Activated CD8-positive, alpha-beta memory T cell treated with anti-CD3 and anti-CD28 coated beads, Interleukin-2, amount 50 U/mL, for 24 hours (primary cell): ENCODE results near the gene AMIGO2.
"Not testable (repeated sequence)": the region's sequence is repeated elsewhere in the genome, so short reads cannot be mapped to it uniquely, and the experiment has no call there.

Source experiments
- DNase-seq: peaks from one replicate; pipeline ENCODE4 v3.0.0-alpha.2; 2020; ENCODE audit errors: extremely low read depth

Gene AMIGO2

GRCh38 chr12:47073951-47074350 lies 5.8 kb downstream of the AMIGO2 start:
- no peak for DNase-seq

- no peak for DNase-seq
Measured at GRCh38 chr12:47071241-47071852, 8.4 kb downstream of the AMIGO2 start.

DNA sequence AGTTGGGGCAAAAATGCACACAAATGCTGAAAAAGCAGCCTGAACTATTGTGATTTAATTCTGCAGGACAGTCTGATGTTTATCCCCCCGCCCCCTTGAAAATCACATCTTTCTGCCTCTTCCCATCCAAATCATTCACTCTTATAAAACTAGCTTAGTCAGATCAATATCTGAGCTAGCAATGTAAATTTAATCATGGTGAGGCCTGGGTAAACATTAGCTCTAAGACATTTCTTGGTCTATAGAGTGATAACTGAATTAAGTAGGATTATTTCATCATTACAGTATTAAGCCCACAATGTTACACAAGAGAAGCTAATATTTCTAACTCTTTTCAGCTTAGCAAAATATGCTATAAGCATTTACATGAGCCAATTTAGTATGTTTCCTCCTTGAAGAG lies 9.4 kb downstream of the AMIGO2 start:
- DNase-seq, result no peak

GRCh38 chr12:47068539-47068938 lies 11.2 kb downstream of the AMIGO2 start:
- DNase-seq, result no peak

GRCh38 chr12:47067771-47068431 lies 11.9 kb downstream of the AMIGO2 start:
- DNase-seq, result no peak

DNA sequence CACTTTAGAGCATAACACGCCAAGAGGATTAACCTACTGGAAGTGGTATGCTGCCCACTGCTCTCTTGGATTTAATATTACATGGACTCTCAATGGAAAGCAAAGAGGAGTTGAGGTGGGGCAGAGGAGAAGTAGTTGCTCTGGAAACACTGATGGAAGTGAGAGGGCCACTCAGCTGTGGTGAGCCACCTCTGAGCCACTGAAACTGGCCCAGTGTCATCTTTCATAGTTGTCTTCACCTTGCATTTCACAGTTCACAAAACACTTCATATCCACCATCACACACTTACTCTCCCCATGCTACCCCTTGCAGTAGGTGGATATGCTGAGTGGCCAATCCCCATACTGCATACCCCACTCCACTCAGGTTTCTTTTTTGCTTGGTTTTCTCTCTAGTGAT lies 12.6 kb downstream of the AMIGO2 start:
- no peak for DNase-seq

DNA sequence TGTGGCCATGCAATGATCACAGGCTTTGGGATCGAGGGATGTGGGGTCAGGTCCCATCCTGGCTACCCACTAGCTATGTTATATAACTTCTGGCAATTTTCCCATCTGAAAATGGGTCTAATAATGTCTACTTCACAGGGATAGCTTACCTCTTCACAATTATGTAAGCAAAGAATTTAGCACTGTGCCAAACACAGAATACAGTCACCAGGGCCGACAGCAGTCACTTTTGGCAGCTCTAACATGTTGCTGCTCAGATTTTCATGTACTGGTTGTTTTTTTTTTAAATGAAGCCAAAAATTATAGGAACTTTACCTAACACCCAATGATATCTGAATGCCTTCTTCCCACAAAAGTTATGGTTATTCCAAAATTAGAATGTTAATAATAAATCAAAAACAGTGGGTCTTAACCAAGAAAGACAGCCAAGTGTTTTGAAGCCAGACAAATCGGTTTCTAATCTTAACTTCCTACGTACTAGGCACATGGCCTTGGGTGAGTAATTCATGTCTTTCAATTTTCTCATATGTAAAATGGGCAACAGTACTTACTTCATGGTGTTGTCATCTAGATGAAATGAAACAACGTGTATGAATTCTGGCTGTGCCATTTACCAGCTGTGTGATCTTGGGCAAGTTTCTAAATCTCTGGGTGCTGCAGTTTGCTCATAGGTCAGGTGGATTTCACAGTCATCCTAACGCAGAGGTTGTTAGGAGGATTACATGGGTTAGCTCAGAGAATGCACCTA lies 13.3 kb downstream of the AMIGO2 start:
- DNase-seq, result no peak

DNA sequence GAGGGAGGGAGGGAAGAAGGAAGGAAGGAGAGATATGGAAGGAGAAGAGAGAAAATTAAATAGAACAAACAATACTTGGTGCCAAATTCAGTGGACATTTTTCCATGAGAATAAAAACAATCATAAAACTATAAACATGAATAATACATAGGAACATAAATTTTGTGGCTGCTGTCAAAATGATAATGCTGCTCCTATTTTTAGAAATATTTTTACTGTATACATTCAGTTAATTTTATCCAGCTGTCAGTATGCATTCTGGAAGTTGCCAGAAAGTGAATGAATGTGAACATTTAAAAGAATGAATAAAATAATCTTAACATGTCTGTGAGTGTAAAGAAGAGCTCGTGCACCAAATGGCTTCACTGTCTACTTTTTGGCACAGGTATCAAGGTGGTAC lies 14.2 kb downstream of the AMIGO2 start:
- DNase-seq, result no peak

GRCh38 chr12:47058640-47059039 lies 21.1 kb downstream of the AMIGO2 start:
- not testable (repeated sequence) for DNase-seq

DNA sequence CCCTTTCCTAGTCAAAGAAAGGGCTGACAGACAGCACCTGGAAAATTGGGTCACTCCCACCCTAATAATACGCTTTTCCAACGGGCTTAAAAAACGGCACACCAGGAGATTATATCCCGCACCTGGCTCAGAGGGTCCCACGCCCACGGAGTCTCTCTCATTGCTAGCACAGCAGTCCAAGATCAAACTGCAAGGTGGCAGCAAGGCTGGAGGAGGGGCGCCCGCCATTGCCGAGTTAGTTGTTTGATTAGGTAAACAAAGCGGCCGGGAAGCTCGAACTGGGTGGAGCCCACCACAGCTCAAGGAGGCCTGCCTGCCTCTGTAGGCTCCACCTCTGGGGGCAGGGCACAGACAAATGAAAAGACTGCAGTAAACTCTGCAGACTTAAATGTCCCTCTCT lies 22.8 kb downstream of the AMIGO2 start:
- DNase-seq, result not testable (repeated sequence)

GRCh38 chr12:47055856-47056255 lies 23.9 kb downstream of the AMIGO2 start:
- DNase-seq, result not testable (repeated sequence)

DNA sequence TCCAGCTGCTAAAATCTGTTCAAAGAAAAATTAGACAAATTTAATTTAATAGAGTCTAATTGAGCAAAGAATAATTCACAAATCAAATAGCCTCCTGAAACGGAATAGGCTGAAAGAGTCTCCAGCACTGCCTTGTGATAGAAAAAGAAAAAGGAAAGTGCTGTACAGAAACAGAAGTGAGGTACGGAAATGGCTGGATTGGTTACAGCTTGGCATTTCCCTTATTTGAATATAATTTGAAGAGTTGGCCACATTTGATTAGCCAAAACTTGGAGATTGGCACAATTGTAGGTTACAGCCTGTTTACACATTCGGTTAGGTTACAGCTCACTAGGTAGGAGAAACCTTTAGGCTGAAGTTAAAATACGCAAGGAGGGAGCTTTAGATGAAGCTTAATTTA lies 25.1 kb downstream of the AMIGO2 start:
- DNase-seq, result no peak

DNA sequence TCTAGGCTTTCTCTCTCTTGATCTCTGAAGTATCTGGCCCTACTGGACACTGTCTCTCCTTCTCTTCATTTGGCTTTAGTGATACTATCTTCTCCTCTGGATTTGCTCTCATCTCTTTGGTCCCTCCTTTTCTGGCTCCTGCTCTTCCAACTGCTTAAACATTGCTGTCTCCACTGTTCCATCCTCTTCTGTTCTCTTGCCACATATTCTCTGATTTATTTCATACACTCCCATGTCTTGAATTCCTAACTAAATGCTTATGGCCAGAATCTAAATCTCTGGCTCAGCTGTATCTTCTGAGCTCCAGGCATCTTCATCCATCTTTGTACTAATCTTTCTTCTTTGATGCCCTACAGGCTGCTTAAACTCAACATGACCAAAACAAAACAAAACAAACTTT lies 25.8 kb downstream of the AMIGO2 start:
- no peak for DNase-seq

DNA sequence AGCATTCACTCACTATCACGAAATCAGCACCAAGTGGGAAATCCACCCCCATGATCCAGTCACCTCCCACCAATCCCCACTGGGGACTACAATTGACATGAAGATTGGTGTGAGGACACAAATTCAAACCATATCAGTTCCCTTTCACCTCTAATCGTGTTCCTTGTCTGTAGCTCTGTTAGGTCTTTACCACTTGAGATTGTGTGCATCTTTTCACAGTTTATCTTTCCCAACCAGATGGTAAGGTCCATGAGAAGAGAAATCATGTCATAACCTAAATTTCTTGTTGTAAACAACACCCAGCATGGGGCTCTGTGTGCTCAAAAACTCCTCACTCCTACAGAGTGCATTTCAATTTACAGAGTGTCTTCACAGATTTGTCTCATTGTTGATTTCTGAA lies 27.5 kb downstream of the AMIGO2 start:
- no peak for DNase-seq

- DNase-seq, result not testable (repeated sequence)
Measured at GRCh38 chr12:47051291-47051690, 28.5 kb downstream of the AMIGO2 start.

- no peak for DNase-seq
Measured at GRCh38 chr12:47048541-47048940, 31.2 kb downstream of the AMIGO2 start.

GRCh38 chr12:47041327-47041726 lies 38.4 kb downstream of the AMIGO2 start:
- no peak for DNase-seq

DNA sequence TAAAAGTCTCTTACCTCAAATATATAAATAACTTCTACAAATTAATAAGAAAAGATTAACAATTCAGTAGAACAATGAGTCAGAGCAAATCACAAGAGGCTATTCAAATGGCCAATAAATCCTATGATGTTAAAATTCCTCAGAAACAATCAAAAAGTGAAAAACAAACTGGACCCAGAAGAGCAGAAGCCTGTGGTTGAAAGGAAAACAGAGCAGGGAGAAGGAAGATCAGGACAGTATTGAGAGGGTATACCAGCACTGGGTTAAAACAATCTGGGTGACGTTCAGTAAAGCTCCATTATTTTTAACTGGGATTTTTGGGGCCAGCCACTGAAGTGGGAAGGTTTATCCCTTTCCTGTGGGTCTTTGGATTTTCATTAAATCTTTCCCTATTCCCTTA lies 40.0 kb downstream of the AMIGO2 start:
- no peak for DNase-seq

DNA sequence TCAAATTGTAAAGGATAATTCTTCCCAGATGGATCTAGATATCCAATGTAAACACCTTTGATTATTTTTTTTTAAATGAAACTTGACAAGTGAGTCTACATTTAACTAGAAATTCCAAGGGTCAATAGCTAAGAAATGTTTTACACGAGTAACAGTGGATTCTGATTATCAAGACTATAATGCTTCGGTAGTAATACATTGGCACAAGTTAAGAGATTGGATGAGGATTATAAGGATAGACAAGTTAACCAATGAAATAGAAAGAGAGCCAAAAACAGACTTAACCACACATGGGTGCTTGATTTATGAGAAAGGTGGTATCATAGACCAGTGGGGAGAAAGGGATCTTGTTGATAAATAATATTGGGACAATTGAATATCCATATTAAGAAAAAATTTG lies 40.7 kb downstream of the AMIGO2 start:
- no peak for DNase-seq

DNA sequence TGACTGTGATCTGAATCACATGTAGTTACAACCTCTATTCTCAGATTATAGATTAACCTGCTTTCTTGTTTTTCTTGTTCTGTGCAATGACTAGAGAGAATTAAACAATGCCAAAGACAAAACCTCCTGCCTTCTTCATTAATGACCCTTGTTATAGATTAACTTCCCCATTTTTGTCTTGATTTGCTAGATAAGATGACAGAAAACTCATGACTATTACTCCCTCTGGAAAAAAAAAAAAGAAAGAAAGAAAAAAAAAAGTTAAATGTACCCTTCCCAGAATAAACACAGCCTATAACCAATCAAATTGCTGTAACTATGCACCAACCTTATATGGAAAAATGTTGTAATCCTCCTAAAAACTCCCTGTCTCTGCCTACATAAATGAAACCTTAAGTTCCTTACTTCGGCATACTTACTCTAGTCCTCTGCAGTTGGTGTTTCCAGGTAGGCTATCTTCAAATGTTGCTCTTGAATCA lies 41.5 kb downstream of the AMIGO2 start:
- DNase-seq, result no peak

DNA sequence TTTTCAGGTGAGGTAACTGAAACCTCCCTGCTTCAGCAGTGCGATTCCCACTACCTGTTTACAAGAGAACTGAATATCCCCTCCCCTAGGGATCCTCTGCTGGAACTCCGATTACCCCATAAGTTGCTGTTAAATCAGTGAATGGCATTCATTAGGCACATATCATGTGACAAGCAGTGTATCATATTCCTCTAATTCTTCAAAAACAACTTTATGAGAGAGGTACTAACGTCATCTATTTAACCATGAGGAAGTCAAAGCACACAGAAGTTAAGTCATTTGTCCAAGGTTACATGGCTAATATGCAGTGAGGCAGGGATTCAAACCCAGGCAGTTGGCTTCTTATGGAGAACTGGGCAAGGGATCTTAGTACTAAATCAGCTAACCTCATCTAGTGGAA lies 44.3 kb downstream of the AMIGO2 start:
- DNase-seq, result no peak

DNA sequence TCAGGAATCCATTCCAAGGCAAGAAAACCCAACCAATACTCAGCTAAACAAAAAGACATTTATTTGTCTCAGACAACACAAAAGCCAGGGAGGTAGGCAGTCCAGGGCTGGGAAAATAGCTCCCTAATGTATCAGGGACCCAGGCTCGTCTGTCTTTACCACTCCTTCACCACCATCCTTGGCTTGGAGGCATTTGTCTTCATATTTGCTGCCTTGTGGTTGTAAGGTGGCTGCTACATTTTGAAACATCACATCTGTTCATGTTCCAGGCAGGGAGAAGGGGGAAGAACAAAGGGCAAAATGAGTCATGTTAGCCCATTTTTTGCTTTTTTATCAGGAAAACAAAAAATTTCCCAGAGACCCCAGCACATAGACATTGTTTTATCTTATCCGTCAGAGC lies 45.1 kb downstream of the AMIGO2 start:
- DNase-seq, result no peak
